Osteoblast (primary cell): ENCODE results near the gene TMEM239. TPM values are rescaled to one million over a fixed set of nuclear protein-coding genes. Genes with fewer than 3 reads are reported as not detected.
"Not testable (repeated sequence)": the region's sequence is repeated elsewhere in the genome, so short reads cannot be mapped to it uniquely, and the experiment has no call there.

Experiments
- DNase-seq: peaks from one replicate; pipeline ENCODE4 v3.0.0; 2011; ENCODE audit warnings: low spot score, mixed read lengths; ENCODE audit not compliant: insufficient read length; ENCODE audit errors: missing footprints
- H2AFZ ChIP-seq: 2 replicates; pipeline ENCODE4 v1.6.0; 2011; ENCODE audit warnings: mild to moderate bottlenecking, low read length
- H3K27ac ChIP-seq: 2 replicates; pipeline ENCODE4 v1.5.1; 2011; ENCODE audit warnings: mild to moderate bottlenecking, low read depth, low read length, moderate library complexity
- H3K27me3 ChIP-seq: 2 replicates; pipeline ENCODE4 v1.6.0; 2012; ENCODE audit warnings: mild to moderate bottlenecking, control low read depth, inconsistent platforms, low read length, moderate library complexity; ENCODE audit not compliant: insufficient read depth
- H3K36me3 ChIP-seq: 2 replicates; pipeline ENCODE4 v1.5.1; 2011; ENCODE audit warnings: mild to moderate bottlenecking, low read length, control low read depth, moderate library complexity; ENCODE audit not compliant: insufficient read depth
- H3K4me1 ChIP-seq: 2 replicates; pipeline ENCODE4 v1.5.1; 2011; ENCODE audit warnings: mild to moderate bottlenecking, low read length, control low read depth, moderate library complexity; ENCODE audit not compliant: insufficient read depth
- H3K4me2 ChIP-seq: 2 replicates; pipeline ENCODE4 v1.6.0; 2011; ENCODE audit warnings: mild to moderate bottlenecking, low read length; ENCODE audit not compliant: insufficient read depth
- H3K4me3 ChIP-seq: fragments of 200-600 bp; sonication (generic); 3 replicates; pipeline ENCODE4 v1.5.1; 2012; ENCODE audit warnings: mild to moderate bottlenecking, low read length, inconsistent platforms; ENCODE audit not compliant: insufficient read depth
- H3K79me2 ChIP-seq: 2 replicates; pipeline ENCODE4 v1.6.0; 2012; ENCODE audit warnings: mild to moderate bottlenecking, low read length, control low read depth, inconsistent platforms; ENCODE audit not compliant: insufficient read depth
- H3K9me3 ChIP-seq: 2 replicates; pipeline ENCODE4 v1.5.1; 2011; ENCODE audit warnings: low read depth, low read length, control low read depth
- H4K20me1 ChIP-seq: 2 replicates; pipeline ENCODE4 v1.6.0; 2012; ENCODE audit warnings: mild to moderate bottlenecking, low read length, control low read depth; ENCODE audit not compliant: insufficient read depth
- total RNA-seq: library from RNA; depleted of rRNA; stranded (reverse); fragments of >200 nt; gene quantifications from 2 replicates; pipeline ENCODE4 v1.2.3, GENCODE V29; 2012
- TF ChIP-seq, protein P1 (sequence below): IDR thresholded peaks from 2 replicates; pipeline ENCODE4 v1.5.1; 2011; ENCODE audit warnings: mild to moderate bottlenecking, low read depth, low read length, moderate library complexity; ENCODE audit errors: extremely low read depth

Gene TMEM239
- total RNA-seq, 1 donor = under 0.01 TPM

- DNase-seq = no peak
- Histone ChIP-seq H3K4me2 (no peak overlapping the region), H3K4me3 (no peak overlapping the region), H3K79me2 (no peaks in the 10 kb centered on the region), H3K27me3 (peaks cover 51% of the 10 kb centered on the region), H3K9me3 (no peaks in the 10 kb centered on the region), H3K27ac (no peak overlapping the region), H2AFZ (no peak overlapping the region), H3K4me1 (peaks cover 3% of the 10 kb centered on the region), H3K36me3 (no peaks in the 10 kb centered on the region), H4K20me1 (no peaks in the 10 kb centered on the region)
- TF ChIP-seq, protein P1, sequence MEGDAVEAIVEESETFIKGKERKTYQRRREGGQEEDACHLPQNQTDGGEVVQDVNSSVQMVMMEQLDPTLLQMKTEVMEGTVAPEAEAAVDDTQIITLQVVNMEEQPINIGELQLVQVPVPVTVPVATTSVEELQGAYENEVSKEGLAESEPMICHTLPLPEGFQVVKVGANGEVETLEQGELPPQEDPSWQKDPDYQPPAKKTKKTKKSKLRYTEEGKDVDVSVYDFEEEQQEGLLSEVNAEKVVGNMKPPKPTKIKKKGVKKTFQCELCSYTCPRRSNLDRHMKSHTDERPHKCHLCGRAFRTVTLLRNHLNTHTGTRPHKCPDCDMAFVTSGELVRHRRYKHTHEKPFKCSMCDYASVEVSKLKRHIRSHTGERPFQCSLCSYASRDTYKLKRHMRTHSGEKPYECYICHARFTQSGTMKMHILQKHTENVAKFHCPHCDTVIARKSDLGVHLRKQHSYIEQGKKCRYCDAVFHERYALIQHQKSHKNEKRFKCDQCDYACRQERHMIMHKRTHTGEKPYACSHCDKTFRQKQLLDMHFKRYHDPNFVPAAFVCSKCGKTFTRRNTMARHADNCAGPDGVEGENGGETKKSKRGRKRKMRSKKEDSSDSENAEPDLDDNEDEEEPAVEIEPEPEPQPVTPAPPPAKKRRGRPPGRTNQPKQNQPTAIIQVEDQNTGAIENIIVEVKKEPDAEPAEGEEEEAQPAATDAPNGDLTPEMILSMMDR = no peak
Observed at GRCh38 chr20:2825761-2826160, 9.6 kb downstream of the TMEM239 start.

DNA sequence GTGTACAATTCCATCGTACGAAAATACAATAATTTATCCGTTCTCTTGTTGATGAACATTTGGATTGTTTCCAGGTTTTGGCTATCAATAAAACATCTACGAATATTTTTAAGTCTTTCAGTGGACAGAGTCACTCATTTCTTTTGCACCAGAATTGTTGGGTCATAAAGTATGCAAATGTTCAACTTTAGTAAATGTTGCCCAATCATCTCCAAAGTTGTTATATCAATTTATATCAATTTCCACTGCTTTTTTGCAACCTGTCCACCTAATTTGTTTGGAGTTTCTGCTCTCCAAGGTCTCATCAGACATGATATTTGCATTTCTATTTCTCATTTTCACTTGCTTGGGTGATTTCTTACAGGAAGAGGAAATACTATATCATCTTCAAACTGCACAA lies 10.5 kb downstream of the TMEM239 start:
- Histone ChIP-seq H3K4me1 (peaks cover 4% of the 10 kb centered on the region), H3K79me2 (no peaks in the 10 kb centered on the region), H3K9me3 (no peaks in the 10 kb centered on the region), H2AFZ (no peak overlapping the region), H4K20me1 (no peaks in the 10 kb centered on the region), H3K4me3 (no peak overlapping the region), H3K4me2 (no peak overlapping the region), H3K27me3 (peaks cover 48% of the 10 kb centered on the region), H3K36me3 (no peaks in the 10 kb centered on the region), H3K27ac (no peak overlapping the region)
- DNase-seq = no peak
- TF ChIP-seq, protein P1 = no peak

- Histone ChIP-seq H4K20me1 (no peaks in the 10 kb centered on the region), H3K36me3 (no peaks in the 10 kb centered on the region), H3K4me1 (peaks cover 7% of the 10 kb centered on the region), H3K27me3 (peaks cover 41% of the 10 kb centered on the region), H2AFZ (no peak overlapping the region), H3K27ac (no peak overlapping the region), H3K4me2 (no peak overlapping the region), H3K79me2 (no peaks in the 10 kb centered on the region), H3K4me3 (no peak overlapping the region), H3K9me3 (no peaks in the 10 kb centered on the region)
- TF ChIP-seq, protein P1 = no peak
- no peak for DNase-seq
Observed at GRCh38 chr20:2829376-2829775, 13.2 kb downstream of the TMEM239 start.

DNA sequence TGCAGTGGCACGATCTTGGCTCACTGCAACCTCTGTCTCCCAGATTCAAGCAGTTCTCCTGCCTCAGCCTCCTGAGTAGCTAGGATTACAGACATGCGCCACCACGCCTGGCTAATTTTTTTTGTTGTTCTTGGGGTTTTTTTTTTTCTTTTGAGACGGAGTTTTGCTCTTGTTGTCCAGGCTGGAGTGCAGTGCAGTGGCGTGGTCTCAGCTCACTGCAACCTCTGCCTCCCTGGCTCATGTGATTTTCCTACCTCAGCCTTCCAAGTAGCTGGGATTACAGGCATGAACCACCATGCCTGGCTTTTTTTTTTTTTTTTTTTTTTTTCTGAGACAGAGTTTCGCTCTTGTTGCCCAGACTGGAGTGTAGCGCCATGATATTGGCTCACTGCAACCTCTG lies 15.0 kb downstream of the TMEM239 start:
- not testable (repeated sequence) for H3K4me3 ChIP-seq, H4K20me1 ChIP-seq, DNase-seq, H3K4me2 ChIP-seq, H3K79me2 ChIP-seq, H3K36me3 ChIP-seq, H3K4me1 ChIP-seq, H2AFZ ChIP-seq, H3K27ac ChIP-seq, H3K9me3 ChIP-seq
- H3K27me3 ChIP-seq = peaks cover 38% of the 10 kb centered on the region
